Germinal center (tissue), 1 donor: ENCODE measurements around the gene ZNF319.

ENCODE experiments used
- DNase-seq: peaks from one replicate; pipeline ENCODE4 v3.0.0; 2012; ENCODE audit warnings: mixed read lengths, low spot score

The ZNF319 gene

DNA sequence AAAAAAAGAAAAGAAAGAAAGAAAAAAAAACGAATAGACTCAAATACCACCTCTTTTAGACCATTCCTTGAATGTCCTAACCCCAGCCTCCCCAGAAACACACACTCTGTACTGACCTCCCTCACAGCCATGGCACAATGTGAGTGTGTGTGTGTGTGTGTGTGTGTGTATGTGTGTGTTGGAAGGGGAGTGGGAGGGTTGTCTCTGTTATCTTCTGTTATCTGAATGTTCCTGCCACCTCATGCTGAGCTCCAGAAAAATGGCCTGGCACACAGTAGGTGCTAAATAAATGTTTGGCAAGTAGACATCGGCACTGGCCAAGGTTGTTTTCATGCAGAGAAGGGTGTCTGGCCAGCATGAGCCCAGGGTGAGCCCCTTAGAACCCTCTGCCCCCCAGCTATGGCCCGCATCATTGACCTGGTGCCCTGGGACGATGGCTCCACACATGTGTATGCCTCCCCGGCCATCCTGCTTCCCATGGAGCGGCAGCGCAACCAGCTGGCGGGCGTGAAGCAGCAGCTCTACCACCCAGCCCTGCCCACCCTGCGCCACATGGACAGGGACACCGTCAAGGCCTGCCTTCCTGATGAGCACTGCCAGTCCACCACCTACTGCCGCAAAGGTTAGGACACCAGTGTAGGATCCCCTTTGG, 22.9 kb downstream of the ZNF319 start:
- no peak for DNase-seq

DNA sequence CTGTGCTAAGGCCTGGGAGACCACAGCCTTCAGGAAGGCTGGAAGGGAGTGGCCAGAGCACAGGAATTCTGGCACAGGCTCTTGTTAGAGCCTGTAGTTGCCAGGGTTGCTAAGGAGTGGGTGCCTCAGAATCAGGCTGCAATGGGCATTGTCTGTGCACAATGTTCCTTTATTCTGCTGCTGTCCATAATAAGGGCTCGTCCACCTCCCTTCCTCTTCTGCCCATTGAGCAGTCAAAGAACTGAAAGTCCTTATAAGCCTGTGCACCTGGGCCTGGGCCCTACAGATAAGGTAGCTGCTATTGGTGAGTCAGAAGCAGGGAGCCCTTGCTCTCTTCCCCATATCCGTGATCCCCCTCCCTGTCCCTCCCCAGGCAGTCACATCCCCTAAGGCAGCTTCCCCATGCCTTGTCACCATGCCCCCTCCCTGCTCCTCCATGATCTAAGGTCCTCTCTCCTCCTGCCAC, 24.1 kb downstream of the ZNF319 start:
- no peak for DNase-seq

DNA sequence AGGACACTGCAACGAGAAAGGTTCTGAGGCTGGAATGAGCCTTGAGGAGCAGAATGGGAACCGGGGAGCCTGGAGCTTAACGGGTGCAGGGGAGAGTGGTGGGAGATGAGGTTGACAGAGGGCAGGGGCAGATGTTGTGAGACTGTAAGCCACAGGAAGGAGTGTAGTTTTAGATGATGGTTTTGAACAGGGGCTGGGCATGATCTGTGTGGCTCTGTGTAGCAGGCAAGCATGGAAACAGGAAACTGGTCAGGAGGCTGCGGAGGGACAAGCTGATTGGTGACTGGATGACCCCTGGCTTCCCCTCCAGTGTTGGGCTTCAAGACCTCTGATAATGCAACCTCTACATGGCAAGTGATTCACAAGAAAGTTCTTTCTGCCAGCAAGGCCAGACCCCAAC, 28.2 kb downstream of the ZNF319 start:
- DNase-seq, result no peak

DNA sequence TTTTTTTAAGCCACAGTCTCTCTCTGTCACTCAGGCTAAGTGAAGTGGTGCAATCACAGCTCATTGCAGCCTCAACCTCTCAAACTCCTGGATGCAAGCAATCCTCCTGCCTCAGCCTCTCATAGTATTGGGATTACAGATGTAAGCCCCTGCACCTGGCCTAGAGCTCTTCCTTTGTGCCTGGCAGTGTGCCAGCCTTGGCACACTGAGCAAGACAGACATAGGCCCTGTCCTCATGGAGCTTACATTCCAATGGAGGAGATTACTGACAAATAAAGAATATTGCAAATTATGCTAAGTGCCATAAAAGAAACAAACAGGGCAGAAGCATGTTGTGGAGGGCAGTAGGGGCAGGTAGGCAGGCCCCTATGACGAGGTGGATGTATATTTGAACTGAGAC, 28.6 kb downstream of the ZNF319 start:
- no peak for DNase-seq

DNA sequence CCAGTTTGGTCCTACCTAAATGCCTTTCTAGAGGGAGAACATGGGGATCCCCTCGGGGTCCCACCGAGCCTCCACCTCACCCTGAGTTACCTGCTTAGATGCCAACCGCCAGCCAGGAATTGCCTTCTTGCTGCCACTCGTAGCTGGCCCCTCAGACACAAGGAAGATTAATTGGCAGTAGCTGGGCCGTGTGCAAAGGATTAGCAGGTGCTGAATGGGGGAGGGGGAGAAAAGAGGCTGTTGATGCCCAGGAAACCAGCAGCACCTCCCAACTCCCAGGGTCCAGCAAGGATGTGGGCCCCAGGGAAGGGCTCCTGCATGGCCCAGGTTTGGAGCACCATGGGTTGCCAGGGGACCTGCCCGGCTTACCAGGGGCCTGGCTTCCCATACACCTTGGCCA, 29.5 kb downstream of the ZNF319 start, which contains the start of gene CNGB1:
CNGB1 (minus strand) TSS at position 159 of the 400 bp plus-strand sequence. CDS start 3,842 bp downstream, outside the sequence.
- no peak for DNase-seq

DNA sequence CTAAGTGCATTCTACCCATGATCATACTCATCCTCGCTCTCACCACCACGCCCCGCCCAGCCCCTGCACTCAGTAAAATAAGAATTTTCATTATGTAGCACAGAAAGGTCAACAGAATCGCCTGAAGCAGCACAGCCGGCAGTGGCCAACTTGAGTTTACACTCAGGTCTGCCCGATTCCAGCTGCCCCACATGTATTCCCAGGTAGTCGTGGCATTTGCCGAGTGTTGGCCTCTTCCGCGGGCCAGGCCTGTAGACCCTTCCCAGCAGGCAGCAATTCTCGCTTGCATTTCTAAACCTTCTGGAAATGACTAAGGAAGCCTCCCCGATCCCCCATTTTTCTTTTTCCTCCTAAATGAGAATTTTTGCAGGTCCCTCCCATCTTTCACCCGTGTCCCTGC, 30.2 kb downstream of the ZNF319 start:
- no peak for DNase-seq

DNA sequence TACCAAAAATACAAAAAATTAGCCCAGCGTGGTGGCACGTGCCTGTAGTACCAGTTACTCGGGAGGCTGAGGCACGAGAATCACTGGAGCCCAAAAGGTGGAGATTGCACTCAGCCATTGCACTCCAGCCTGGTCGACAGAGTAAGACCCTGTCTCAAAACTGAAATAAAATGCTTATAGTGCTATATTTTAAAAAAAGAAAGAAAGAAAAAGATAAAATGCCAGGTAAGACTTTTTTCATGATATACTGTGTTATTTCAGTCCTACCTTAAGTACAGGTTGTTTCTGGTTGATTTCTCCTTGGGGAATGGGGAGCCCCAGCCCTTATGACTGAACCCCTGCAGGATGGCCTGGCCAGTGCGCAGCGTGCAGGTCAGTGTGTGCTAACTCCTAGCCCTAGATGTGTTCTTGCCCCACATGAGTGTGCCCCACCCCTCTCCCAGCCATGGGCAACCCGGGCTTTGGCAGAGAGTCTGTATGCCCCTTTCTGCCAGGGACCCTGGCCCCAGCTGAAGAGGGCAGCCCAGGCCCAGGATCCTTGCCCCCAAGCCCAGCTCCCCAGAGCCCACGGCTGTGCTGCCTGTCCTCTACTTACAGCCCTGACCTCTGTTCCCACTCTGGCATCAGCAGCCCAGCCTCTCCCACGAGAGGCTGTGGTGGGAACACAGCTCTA, 30.9 kb downstream of the ZNF319 start:
- DNase-seq, result no peak

DNA sequence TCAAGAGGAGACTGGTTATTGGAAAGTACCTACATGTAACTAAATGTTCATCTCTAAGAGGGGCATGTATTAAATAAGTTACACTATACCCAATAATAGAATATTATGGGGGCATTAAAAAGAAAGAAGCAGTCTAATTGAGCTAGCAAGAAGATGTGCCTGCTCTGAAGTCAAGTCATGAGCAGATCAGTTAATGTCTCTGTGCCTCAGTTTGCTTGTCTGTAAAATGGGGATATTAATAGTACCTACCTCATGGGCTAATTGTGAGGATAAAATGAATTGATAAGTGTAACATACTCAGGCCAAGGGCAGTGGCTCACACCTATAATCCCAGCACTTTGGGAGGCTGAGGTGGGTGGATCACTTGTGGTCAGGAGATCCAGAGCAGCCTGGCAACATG, 32.6 kb downstream of the ZNF319 start:
- no peak for DNase-seq

DNA sequence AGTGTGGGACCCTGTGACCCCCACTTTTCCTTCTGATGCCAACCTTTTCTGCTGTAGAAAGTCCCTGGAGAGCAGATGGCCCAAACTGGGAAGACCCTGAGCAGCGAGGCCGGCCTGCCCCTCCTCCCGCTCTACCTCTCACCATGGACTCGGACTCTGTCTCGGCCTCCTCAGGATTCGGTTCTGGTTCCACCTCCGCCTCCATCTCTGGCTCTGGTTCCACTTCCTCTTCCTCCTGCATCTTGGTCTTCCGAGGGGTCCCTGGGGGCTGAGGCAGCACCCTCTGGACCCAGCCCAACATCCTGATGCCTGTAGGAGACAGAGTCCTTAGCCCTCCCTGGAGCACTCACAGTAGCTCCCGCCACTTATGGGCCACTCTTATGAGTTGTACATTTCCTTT, 33.5 kb downstream of the ZNF319 start:
- DNase-seq, result no peak

DNA sequence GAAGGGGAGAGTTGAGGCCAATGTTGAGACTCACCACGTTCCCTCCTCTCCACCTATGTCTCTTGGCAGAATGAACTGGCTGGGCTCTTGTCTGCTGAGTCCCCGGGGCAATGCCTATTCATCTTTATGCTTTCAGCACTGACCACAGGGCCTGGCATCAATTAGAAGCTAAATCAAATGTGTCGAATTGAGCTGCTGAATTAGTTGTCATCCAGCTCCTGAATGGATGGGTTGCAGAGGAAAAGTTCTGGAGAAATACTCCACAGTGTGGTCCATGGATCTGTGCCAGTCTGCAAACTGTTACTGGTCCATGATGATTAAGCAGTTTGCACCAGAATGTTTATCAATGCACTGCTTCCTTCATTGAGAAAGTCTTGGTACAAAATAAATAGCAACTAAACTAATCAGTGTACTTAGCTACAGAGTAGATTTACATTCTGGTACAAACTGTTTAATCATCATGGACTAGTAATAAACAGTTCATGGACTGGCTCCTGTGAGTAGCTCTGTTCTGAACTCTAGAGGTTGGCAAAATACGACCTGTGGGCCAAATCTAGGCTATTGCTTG, 34.2 kb downstream of the ZNF319 start:
- no peak for DNase-seq

DNA sequence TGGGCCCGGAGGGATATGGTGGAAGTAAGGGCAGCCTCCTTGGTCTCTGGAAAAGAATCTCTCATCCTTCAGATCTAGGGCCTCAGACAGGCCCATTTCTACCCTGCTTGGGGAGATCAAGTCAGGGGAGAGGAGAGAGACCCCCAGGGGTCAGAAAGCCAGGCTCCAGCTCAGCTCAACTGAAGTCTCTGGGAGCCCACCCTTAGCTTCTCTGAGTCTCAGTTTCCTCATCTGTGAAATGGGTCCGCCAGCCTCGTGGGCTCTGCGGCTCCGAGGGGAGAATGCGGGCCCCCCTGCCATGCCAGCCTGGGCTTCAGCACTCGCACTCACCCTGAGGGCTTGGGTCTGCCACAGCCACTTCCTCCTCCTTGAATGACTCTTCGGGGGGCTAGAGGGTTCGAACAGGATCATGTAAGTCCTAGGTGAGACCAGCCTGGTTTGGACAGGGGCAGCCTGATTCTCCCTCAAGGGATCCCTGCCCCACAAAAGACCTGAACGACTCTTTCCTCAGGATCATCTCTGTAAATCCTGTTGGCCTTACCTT, 36.2 kb downstream of the ZNF319 start:
- no peak for DNase-seq

DNA sequence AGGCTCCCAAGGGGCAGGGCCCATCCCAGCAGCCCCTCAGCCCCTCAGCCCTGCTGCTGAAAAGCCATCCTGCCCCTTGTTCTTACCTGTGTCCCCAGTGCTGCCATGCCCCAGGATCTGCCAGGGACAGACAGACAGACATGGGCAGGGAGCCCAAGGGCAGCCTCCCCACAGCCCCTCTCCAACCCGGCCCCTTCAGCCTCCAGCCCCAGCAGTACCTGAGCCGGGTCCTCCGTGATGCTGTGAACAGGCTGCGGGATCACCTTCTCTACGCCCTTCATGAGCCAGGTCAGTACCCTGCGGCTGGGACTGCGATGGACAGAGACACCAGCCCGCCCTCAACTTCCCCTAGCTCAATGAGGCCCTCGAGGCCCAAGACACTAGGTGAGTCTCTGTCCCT, 37.7 kb downstream of the ZNF319 start:
- DNase-seq, result no peak

DNA sequence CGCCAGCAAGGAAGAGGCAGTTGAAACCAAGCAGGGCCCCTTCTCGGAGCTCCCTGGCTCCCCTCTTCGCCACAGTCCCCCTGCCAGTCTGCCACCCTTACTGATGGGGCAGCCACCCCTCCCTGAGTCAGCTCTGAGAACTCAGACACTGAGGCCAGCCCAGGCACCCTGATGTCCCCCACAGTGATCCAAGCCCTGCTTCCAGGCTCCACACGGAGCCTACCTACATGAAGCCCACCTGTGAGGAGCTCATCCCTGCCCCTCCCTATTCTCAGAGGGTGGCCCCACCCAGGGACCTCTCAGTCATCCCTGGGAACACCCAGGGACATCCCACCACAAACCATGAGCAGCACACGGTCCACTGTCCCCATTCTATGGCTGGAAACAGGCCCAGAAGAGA, 38.4 kb downstream of the ZNF319 start:
- DNase-seq, result no peak

DNA sequence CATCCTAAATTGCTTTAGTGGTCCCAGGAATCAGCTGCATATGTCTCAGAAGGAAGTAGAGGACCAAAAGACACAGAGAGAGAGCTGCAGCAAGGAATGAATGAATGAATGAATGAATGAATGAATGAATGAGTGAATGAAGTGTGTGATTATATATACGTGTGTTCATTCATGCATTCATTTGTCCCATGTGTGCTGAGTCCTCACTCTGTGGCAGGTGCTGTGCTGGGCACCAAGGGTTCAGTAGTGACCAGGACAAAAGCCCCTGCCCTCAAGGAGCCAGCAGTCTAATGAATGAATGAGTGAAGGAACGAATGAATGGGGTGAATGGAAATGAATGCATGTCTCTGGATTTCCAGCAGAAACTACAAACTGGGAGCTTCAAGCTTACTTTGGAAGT, 38.9 kb downstream of the ZNF319 start:
- no peak for DNase-seq

DNA sequence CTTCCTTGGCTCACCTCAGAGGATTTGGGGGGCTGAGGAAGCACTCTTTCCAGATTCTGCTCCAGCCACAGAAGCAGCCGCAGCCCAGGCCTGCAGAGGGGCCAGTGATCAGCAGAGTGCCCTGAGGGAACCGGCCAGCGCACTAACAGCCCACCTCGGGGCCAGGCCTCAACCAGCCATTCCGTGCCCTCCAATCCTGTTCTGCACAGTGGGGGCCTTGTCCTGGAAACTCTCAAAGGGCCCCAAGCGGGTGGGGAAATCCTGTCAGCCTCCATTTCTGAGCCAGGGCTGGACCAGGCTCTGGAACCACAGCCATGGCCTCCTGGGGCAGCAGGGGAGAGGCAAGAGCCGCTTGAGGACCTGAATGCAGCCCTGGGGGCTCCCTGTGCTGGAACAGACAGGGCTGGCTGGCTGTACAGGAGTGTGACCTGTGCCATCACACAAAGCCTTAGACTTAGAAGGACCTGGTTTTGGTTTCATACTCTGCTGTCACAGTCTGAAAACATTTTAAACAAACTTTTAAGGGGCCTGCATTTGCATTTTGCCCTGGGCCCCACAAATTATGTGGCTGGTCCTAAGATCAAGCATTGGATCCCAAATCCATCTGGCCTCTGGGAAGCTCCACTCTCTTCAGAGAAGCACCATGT, 39.5 kb downstream of the ZNF319 start:
- DNase-seq, result no peak

DNA sequence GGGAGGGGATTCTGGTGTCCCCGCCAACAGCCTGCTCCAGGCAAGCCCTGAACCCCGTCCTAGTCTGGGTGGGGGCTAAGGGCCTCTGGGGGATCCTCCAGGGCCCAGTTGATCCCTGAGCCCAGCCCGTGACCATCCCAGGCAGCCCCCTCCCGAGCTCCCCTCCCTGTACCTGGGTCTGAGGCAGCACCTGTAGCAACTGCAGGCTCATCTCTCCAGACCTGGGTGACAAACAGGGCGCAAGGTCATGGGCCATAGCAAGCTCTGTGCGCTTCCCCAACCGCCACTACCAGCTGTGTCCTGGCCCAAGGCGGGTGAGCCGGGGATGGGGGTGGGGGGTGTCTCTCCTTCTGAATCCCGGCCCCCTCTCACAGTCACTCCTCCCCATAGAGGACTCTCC, 40.2 kb downstream of the ZNF319 start:
- DNase-seq, result no peak

DNA sequence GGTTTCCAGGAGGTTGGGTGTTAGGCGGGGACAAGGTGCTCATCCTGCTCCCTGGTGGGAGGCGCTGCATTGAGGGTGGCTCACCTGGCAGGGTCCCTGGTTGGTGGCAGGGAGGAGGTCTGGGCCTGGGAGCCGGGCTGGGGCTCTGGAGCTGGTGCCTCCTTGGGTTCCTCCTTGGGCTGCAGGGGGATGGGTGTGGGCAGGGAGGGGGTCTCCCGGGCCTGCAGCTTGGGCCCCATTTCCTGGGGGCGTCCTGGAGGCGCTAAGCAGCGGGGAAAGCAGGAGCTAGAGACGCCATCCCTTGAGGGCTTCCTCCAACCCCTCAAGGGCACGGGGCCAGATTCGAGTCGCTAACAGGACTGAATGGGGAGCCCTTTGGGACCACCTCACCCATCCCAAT, 40.7 kb downstream of the ZNF319 start:
- no peak for DNase-seq

DNA sequence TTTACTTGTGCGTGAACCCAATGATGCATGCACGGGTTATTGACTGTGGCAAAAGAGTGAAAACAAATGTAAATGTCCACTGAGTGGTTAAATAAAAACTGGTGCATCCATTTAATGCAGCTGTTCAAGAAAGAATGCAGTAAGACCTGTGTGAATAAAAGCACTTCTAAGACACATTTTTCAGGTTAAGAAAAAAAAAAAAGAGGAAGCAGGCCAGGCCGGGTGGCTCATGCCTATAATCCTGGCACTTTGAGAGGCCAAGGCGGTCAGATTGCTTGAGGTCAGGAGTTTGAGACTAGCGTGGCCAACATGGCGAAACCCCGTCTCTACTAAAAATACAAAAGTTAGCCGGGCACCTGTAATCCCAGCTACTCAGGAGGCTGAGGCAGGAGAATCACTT, 41.4 kb downstream of the ZNF319 start:
- no peak for DNase-seq

DNA sequence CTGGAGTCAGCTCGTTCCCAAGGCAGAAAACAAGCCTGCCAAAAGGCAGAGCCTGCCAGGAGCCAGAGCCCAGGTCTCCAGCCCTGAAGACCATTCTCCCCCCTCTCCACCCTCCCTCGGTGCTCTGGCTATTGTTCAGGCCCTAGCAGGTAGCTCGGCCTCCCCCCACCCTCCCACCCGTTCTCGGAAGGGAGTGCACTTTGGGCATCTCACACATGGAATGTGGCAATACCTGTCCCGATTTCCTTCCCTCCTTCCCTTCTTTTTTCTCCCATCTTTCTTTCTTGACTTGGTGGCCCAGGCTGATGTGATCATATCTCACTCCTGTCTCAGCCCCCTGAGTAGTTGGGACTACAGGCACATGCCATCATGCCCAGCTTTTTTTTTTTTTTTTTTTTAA, 41.9 kb downstream of the ZNF319 start:
- DNase-seq, result no peak

DNA sequence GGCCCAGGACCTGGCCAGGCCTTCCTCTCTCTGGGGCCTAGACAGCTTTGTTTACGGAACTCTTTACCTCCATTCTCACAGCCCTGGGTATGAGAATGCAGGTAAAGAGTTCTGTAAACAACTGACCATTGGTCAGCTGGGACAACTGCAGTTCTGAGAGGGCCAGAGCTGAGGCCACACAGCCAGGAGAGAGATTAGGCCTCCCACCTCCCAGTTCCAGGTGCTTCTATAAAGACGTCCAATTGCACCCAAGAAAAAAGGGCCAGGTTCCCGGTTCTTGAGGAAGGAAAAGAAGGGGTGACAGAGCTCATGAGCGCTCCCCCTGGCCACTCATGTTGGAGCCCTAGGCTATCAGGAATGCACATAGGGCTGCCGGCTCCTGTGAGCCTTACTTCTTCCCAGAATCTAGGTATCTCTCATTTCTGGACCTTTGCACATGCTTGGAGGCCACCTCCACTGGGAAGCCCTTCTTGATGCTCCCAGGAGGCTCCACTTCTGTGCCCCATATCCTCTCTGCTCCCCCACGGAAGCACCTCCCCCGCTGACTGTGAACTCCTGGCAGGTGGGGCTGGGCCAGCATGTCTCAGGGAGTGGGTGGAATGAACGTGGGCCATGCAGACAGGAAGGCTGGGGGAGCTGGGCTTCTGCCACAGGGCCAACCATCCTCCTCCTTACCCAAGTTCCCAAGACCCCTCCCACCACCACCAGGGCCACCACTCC, 42.6 kb downstream of the ZNF319 start:
- DNase-seq, result no peak

DNA sequence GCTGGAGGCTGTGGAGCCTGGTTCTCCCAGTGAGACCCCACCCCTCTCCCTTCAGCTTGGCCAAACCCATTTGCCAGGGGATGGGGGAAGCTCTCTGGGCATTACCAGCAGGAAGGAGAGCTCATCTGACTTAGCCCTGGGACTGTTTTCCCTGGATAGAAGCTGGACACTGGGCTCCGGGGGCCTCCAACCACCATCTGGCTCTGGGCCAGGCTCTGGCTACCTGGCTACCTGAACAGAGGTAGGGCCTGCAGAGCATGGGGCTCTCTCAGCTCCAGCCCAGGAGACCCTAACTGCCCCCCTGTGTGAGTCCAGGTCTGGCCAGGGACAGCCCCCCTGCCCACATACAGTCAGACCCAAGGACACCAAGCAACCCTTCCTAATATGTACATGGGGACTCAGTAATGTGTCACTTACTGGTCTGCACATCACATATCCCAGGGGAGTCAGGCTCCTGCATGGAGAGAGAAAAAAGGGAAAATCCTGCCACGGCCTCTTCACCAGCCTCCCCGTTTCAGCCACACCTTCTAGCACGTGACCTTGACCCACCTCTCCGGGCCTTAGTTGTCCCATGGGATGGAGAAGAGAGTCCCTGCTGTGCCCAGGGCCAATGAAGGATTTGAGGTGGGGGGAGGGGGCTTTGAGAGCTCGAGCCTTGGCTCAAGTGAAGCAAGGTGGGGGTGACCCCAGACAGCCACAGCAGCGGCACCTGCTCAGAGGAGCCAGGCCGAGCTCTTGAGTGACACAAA, 43.4 kb downstream of the ZNF319 start:
- DNase-seq, result no peak
